GM12892 (cell line): ENCODE results near the gene SLC26A3.

ENCODE experiments used
- POLR2A ChIP-seq: IDR thresholded peaks from 2 replicates; pipeline ENCODE4 v1.6.1; 2011; ENCODE audit warnings: low read depth, low read length, control low read depth
- POLR2AphosphoS5 ChIP-seq: IDR thresholded peaks from 2 replicates; pipeline ENCODE4 v1.6.1; 2011; ENCODE audit warnings: low read depth, low read length, control low read depth

- TF ChIP-seq POLR2AphosphoS5 (no peak), POLR2A (no peak)
Observed at GRCh38 chr7:107846324-107846723, 43.3 kb upstream of the SLC26A3 start.
